Thoracic aorta (tissue), 2 donors: ENCODE results near the gene APBA2. TPM values are rescaled to one million over a fixed set of nuclear protein-coding genes. Genes with fewer than 3 reads are reported as not detected.
"Not testable (repeated sequence)": the region's sequence is repeated elsewhere in the genome, so short reads cannot be mapped to it uniquely, and the experiment has no call there.

Experiments
- ATAC-seq: fragments of 150-250 bp; one replicate; pipeline ENCODE4 v1.8.0; 2017; ENCODE audit warnings: low read depth; ENCODE audit not compliant: insufficient number of reproducible peaks, low FRiP score
- DNase-seq: peaks from one replicate; pipeline ENCODE4 v3.0.0-alpha.2; 2020; ENCODE audit warnings: low spot score
- H3K27ac ChIP-seq, 2 donors: fragments of 200-600 bp; sonication (generic); 1 replicate in 1 of 2; 2 replicates in 1 of 2; pipeline ENCODE4 v1.5.1; 2016; ENCODE audit warnings: mild to moderate bottlenecking in 2 of 2, moderate library complexity in 2 of 2
- H3K27me3 ChIP-seq: fragments of 200-600 bp; sonication (generic); replicated peaks from 2 replicates; pipeline ENCODE4 v1.6.0; 2016; ENCODE audit warnings: mild to moderate bottlenecking; ENCODE audit not compliant: insufficient read depth
- H3K36me3 ChIP-seq: fragments of 200-600 bp; sonication (generic); one replicate; pipeline ENCODE4 v1.5.1; 2016
- H3K4me1 ChIP-seq, 2 donors: fragments of 200-600 bp; sonication (generic); 1 replicate in 1 of 2; 2 replicates in 1 of 2; pipeline versions ENCODE4 v1.5.1 to v1.6.0; 2016; ENCODE audit warnings: low read depth in 2 of 2, mild to moderate bottlenecking in 1 of 2; ENCODE audit not compliant: control insufficient read depth in 1 of 2
- H3K4me3 ChIP-seq: fragments of 200-600 bp; sonication (generic); 2 replicates; pipeline ENCODE4 v1.5.1; 2016; ENCODE audit warnings: mild to moderate bottlenecking
- H3K9me3 ChIP-seq: fragments of 200-600 bp; sonication (generic); 2 replicates; pipeline ENCODE4 v1.5.1; 2016
- CTCF ChIP-seq: fragments of 200-600 bp; sonication (generic); IDR thresholded peaks from one replicate; pipeline ENCODE4 v1.5.1; 2019; ENCODE audit warnings: antibody characterized with exemption
- total RNA-seq, 2 donors: library from RNA; depleted of rRNA; stranded (reverse); fragments of >200 nt; gene quantifications; one replicate each; pipeline versions ENCODE4 v1.1.0 to v1.2.3, GENCODE V29; 2016

APBA2 gene
- total RNA-seq, 2 donors from 2014 or later, result 4.9 to 5.6 TPM

GRCh38 chr15:29159771-29160455 is 274.1 kb downstream of the APBA2 start:
- no peak for ATAC-seq
- no peak for DNase-seq
- H3K4me1 ChIP-seq, result no peaks in the 10 kb centered on the region

GRCh38 chr15:29162411-29162810 is 276.6 kb downstream of the APBA2 start:
- ATAC-seq, result no peak

More at GRCh38 chr15:29159771-29160455, 274.1 kb downstream of the APBA2 start:
- no peaks in the 10 kb centered on the region for H3K36me3 ChIP-seq
- no peak for TF ChIP-seq CTCF
- H3K4me3 ChIP-seq, result no peak overlapping the region
- no peak overlapping the region for H3K27ac ChIP-seq
- no peaks in the 10 kb centered on the region for H3K27me3 ChIP-seq
- H3K9me3 ChIP-seq, result no peaks in the 10 kb centered on the region

GRCh38 chr15:29167122-29167521 is 281.3 kb downstream of the APBA2 start:
- ATAC-seq, H3K27ac ChIP-seq: not testable (repeated sequence)

More at GRCh38 chr15:29162411-29162810, 276.6 kb downstream of the APBA2 start:
- DNase-seq, result no peak
- H3K4me1 ChIP-seq, result no peaks in the 10 kb centered on the region
- H3K36me3 ChIP-seq, result no peaks in the 10 kb centered on the region
- H3K27me3 ChIP-seq, result no peaks in the 10 kb centered on the region
- no peaks in the 10 kb centered on the region for H3K9me3 ChIP-seq
- H3K27ac ChIP-seq, result no peak overlapping the region
- H3K4me3 ChIP-seq, result no peak overlapping the region
- TF ChIP-seq CTCF, result no peak

More at GRCh38 chr15:29167122-29167521, 281.3 kb downstream of the APBA2 start:
- not testable (repeated sequence) for H3K9me3 ChIP-seq, H3K36me3 ChIP-seq, H3K27me3 ChIP-seq, H3K4me1 ChIP-seq, DNase-seq, H3K4me3 ChIP-seq

Other genes starting within 250 kb of the APBA2 start
- gene GOLGA8M, start 173.6 kb upstream of the APBA2 start, total RNA-seq, result under 1 TPM in 1 of 2 donors, not detected in 1; 0.81 TPM
- not detected for gene GOLGA6L7, start 37.3 kb upstream of the APBA2 start, total RNA-seq